ENCODE data around the gene PTPN13. TPM values are rescaled to one million over a fixed set of nuclear protein-coding genes. Genes with fewer than 3 reads are reported as not detected.

Gene PTPN13
- total and polyA plus RNA-seq, 2 experiments from 2014 or later: 13.0 to 43.2 TPM

- H3K9ac ChIP-seq: no peak overlapping the region
- H3K4me3 ChIP-seq: no peak overlapping the region
- TF ChIP-seq EZH2phosphoT487 (IDR thresholded peaks at IDR 0.05; ENCODE audit: insufficient read depth, low read depth): no peak
- TF ChIP-seq EZH2 (IDR thresholded peaks at IDR 0.05; ENCODE audit: insufficient read depth, poor library complexity, severe bottlenecking): no peak
- 95 to 98% methylated on average over 2 of the region's 2 CpGs for WGBS, 2 experiments (ENCODE audit: low coverage in 1 of 2, low lambda C conversion rate in 2 of 2, missing lambda C conversion rate in 2 of 2)
- H2AFZ ChIP-seq: no peak overlapping the region
- no peaks in the 10 kb centered on the region for H3K36me3 ChIP-seq (ENCODE audit: low read depth)
- H3K27ac ChIP-seq: no peak overlapping the region
- no peaks in the 10 kb centered on the region for H3K4me1 ChIP-seq (ENCODE audit: insufficient read depth)
- H3K9me2 ChIP-seq (ENCODE audit: insufficient read depth): no peaks in the 10 kb centered on the region
- DNase-seq: no peak
- no peak overlapping the region for H3K4me2 ChIP-seq (ENCODE audit: unreplicated experiment)
- no peaks in the 10 kb centered on the region for H3K27me3 ChIP-seq (replicated peaks; ENCODE audit: insufficient read depth)
- H3K79me2 ChIP-seq (ENCODE audit: insufficient read depth): no peaks in the 10 kb centered on the region
- H3F3A ChIP-seq (ENCODE audit: insufficient read depth): 0 out of 2 replicates have a peak, but pooled peaks cover 3% of the 10 kb centered on the region
- in situ Hi-C loops (cut with MboI): no loop called here
- no peaks in the 10 kb centered on the region for H3K9me3 ChIP-seq (ENCODE audit: low read depth)
- H4K20me1 ChIP-seq (ENCODE audit: insufficient read depth): no peaks in the 10 kb centered on the region
Observed at GRCh38 chr4:86683167-86683566, 89.1 kb downstream of the PTPN13 start.

- Histone ChIP-seq H3F3A (ENCODE audit: insufficient read depth) (0 out of 2 replicates have a peak, but pooled peaks cover 3% of the 10 kb centered on the region), H3K4me2 (ENCODE audit: unreplicated experiment) (no peak overlapping the region), H3K9me3 (ENCODE audit: low read depth) (no peaks in the 10 kb centered on the region), H3K9me2 (ENCODE audit: insufficient read depth) (no peaks in the 10 kb centered on the region), H3K27ac (no peak overlapping the region), H3K36me3 (ENCODE audit: low read depth) (no peaks in the 10 kb centered on the region), H2AFZ (no peak overlapping the region), H3K4me3 (no peak overlapping the region), H3K27me3 (replicated peaks; ENCODE audit: insufficient read depth) (no peaks in the 10 kb centered on the region), H4K20me1 (ENCODE audit: insufficient read depth) (no peaks in the 10 kb centered on the region), H3K4me1 (ENCODE audit: insufficient read depth) (no peaks in the 10 kb centered on the region), H3K79me2 (ENCODE audit: insufficient read depth) (no peaks in the 10 kb centered on the region), H3K9ac (no peak overlapping the region)
- WGBS, 2 experiments (ENCODE audit: low coverage in 1 of 2, low lambda C conversion rate in 2 of 2, missing lambda C conversion rate in 2 of 2): 98% methylated on average over 2 of the region's 2 CpGs
- in situ Hi-C loops (cut with MboI): no loop called here
- TF ChIP-seq EZH2phosphoT487 (IDR thresholded peaks at IDR 0.05; ENCODE audit: insufficient read depth, low read depth) (no peak), EZH2 (IDR thresholded peaks at IDR 0.05; ENCODE audit: insufficient read depth, poor library complexity, severe bottlenecking) (no peak)
- DNase-seq: no peak
Observed at GRCh38 chr4:86683983-86684382, 89.9 kb downstream of the PTPN13 start.

- Histone ChIP-seq H3K79me2 (ENCODE audit: insufficient read depth) (no peaks in the 10 kb centered on the region), H4K20me1 (ENCODE audit: insufficient read depth) (no peaks in the 10 kb centered on the region), H3K36me3 (ENCODE audit: low read depth) (no peaks in the 10 kb centered on the region), H3K9ac (no peak overlapping the region), H3F3A (ENCODE audit: insufficient read depth) (0 out of 2 replicates have a peak, but pooled peaks cover 3% of the 10 kb centered on the region), H3K4me3 (no peak overlapping the region), H2AFZ (no peak overlapping the region), H3K9me2 (ENCODE audit: insufficient read depth) (no peaks in the 10 kb centered on the region), H3K4me1 (ENCODE audit: insufficient read depth) (no peaks in the 10 kb centered on the region), H3K27ac (no peak overlapping the region), H3K9me3 (ENCODE audit: low read depth) (no peaks in the 10 kb centered on the region), H3K4me2 (ENCODE audit: unreplicated experiment) (no peak overlapping the region), H3K27me3 (replicated peaks; ENCODE audit: insufficient read depth) (no peaks in the 10 kb centered on the region)
- peak; percentile 41 for DNase-seq
- in situ Hi-C loops (cut with MboI): no loop called here
- TF ChIP-seq EZH2 (IDR thresholded peaks at IDR 0.05; ENCODE audit: insufficient read depth, poor library complexity, severe bottlenecking): no peak
- no peak for TF ChIP-seq EZH2phosphoT487 (IDR thresholded peaks at IDR 0.05; ENCODE audit: insufficient read depth, low read depth)
- WGBS, 2 experiments (ENCODE audit: low coverage in 1 of 2, low lambda C conversion rate in 2 of 2, missing lambda C conversion rate in 2 of 2): 51 to 53% methylated on average over 3 of the region's 3 CpGs
Observed at GRCh38 chr4:86685401-86685800, 91.3 kb downstream of the PTPN13 start.

- WGBS, 2 experiments (ENCODE audit: low coverage in 1 of 2, low lambda C conversion rate in 2 of 2, missing lambda C conversion rate in 2 of 2): 87% methylated on average over 3 of the region's 3 CpGs
- Histone ChIP-seq H3K4me2 (ENCODE audit: unreplicated experiment) (no peak overlapping the region), H3K9me2 (ENCODE audit: insufficient read depth) (no peaks in the 10 kb centered on the region), H3K79me2 (ENCODE audit: insufficient read depth) (no peaks in the 10 kb centered on the region), H2AFZ (no peak overlapping the region), H3K4me1 (ENCODE audit: insufficient read depth) (no peaks in the 10 kb centered on the region), H3K9ac (no peak overlapping the region), H3K4me3 (no peak overlapping the region), H4K20me1 (ENCODE audit: insufficient read depth) (no peaks in the 10 kb centered on the region), H3K9me3 (ENCODE audit: low read depth) (no peaks in the 10 kb centered on the region), H3K36me3 (ENCODE audit: low read depth) (no peaks in the 10 kb centered on the region), H3K27me3 (replicated peaks; ENCODE audit: insufficient read depth) (no peaks in the 10 kb centered on the region), H3F3A (ENCODE audit: insufficient read depth) (0 out of 2 replicates have a peak, but pooled peaks cover 3% of the 10 kb centered on the region), H3K27ac (no peak overlapping the region)
- no peak for TF ChIP-seq EZH2 (IDR thresholded peaks at IDR 0.05; ENCODE audit: insufficient read depth, poor library complexity, severe bottlenecking)
- no peak for TF ChIP-seq EZH2phosphoT487 (IDR thresholded peaks at IDR 0.05; ENCODE audit: insufficient read depth, low read depth)
- no peak for DNase-seq
- in situ Hi-C loops (cut with MboI): no loop called here
Observed at GRCh38 chr4:86686741-86687140, 92.6 kb downstream of the PTPN13 start.

- Histone ChIP-seq H3F3A (ENCODE audit: insufficient read depth) (0 out of 2 replicates have a peak, but pooled peaks cover 3% of the 10 kb centered on the region), H3K27me3 (replicated peaks; ENCODE audit: insufficient read depth) (no peaks in the 10 kb centered on the region)
- in situ Hi-C loops (cut with MboI): no loop called here
Observed at GRCh38 chr4:86688026-86688425, 93.9 kb downstream of the PTPN13 start.

More at GRCh38 chr4:86688026-86688425, 93.9 kb downstream of the PTPN13 start:
- H4K20me1 ChIP-seq (ENCODE audit: insufficient read depth): no peaks in the 10 kb centered on the region
- H3K9me3 ChIP-seq (ENCODE audit: low read depth): no peaks in the 10 kb centered on the region
- no peak overlapping the region for H2AFZ ChIP-seq
- no peak overlapping the region for H3K27ac ChIP-seq
- no peaks in the 10 kb centered on the region for H3K4me1 ChIP-seq (ENCODE audit: insufficient read depth)
- H3K9me2 ChIP-seq (ENCODE audit: insufficient read depth): no peaks in the 10 kb centered on the region
- H3K4me3 ChIP-seq: no peak overlapping the region
- no peak for DNase-seq
- no peak overlapping the region for H3K4me2 ChIP-seq (ENCODE audit: unreplicated experiment)
- 99 to 100% methylated on average over 2 of the region's 2 CpGs for WGBS, 2 experiments (ENCODE audit: low coverage in 1 of 2, low lambda C conversion rate in 2 of 2, missing lambda C conversion rate in 2 of 2)
- no peaks in the 10 kb centered on the region for H3K36me3 ChIP-seq (ENCODE audit: low read depth)
- TF ChIP-seq EZH2phosphoT487 (IDR thresholded peaks at IDR 0.05; ENCODE audit: insufficient read depth, low read depth): no peak
- no peak for TF ChIP-seq EZH2 (IDR thresholded peaks at IDR 0.05; ENCODE audit: insufficient read depth, poor library complexity, severe bottlenecking)
- no peaks in the 10 kb centered on the region for H3K79me2 ChIP-seq (ENCODE audit: insufficient read depth)
- no peak overlapping the region for H3K9ac ChIP-seq

Measured in GM23248 (cell line).